IMR-90 (cell line): ENCODE results near the gene POLRMT. TPM values are rescaled to one million over a fixed set of nuclear protein-coding genes. Genes with fewer than 3 reads are reported as not detected.

ENCODE experiments used
- ATAC-seq: fragments of 200-7000 bp; cut with Tn5 transposase; 2 replicates; pipeline ENCODE4 v1.9.1; 2020; ENCODE audit warnings: low read depth, mild to moderate bottlenecking, moderate library complexity
- BruUV-seq: library from RNA; stranded (reverse); fragments of 400-500 nt; replicated peaks from 2 replicates; lab custom pipeline; 2021; lab: Mats Ljungman, UMichigan
- CTCF ChIA-PET: fragments of 300-600 bp; formaldehyde crosslinking; extraction: SDS; loops from one replicate; lab custom pipeline; 2021; ENCODE audit warnings: antibody characterized with exemption; lab: Yijun Ruan, JAX
- POLR2A ChIA-PET: fragments of 300-600 bp; sonication (Branson Sonifier 250); formaldehyde crosslinking; loops from one replicate; lab custom pipeline; 2022; ENCODE audit warnings: antibody characterized with exemption; ENCODE audit not compliant: unreplicated experiment; lab: Charles Lee
- DNase-seq: peaks from one replicate; pipeline ENCODE4 v3.0.0; 2013
- H2AFZ ChIP-seq: replicated peaks from 2 replicates; pipeline ENCODE3; 2013; ENCODE audit warnings: low read length, mild to moderate bottlenecking; ENCODE audit not compliant: poor library complexity
- H2AK5ac ChIP-seq: 2 replicates; pipeline ENCODE4 v1.6.1; 2013; ENCODE audit warnings: low read depth, low read length, inconsistent platforms
- H2AK9ac ChIP-seq: replicated peaks from 2 replicates; pipeline ENCODE3; 2013; ENCODE audit warnings: mild to moderate bottlenecking, low read depth, low read length, moderate library complexity; ENCODE audit not compliant: poor library complexity
- H2BK120ac ChIP-seq: 2 replicates; pipeline ENCODE4 v1.6.1; 2013; ENCODE audit warnings: low read depth, low read length, inconsistent platforms
- H2BK15ac ChIP-seq: 3 replicates; pipeline ENCODE4 v1.6.1; 2013; ENCODE audit warnings: low read depth, low read length, inconsistent platforms
- H2BK20ac ChIP-seq: 2 replicates; pipeline ENCODE4 v1.6.1; 2013; ENCODE audit warnings: low read depth, mild to moderate bottlenecking, inconsistent platforms, low read length, moderate library complexity
- H2BK5ac ChIP-seq: 2 replicates; pipeline ENCODE4 v1.6.1; 2013; ENCODE audit warnings: mild to moderate bottlenecking, low read depth, low read length, inconsistent platforms; ENCODE audit not compliant: poor library complexity, severe bottlenecking
- H3K14ac ChIP-seq: replicated peaks from 2 replicates; pipeline ENCODE4 v1.6.1; 2013; ENCODE audit warnings: low read depth, low read length, inconsistent platforms
- H3K18ac ChIP-seq: 2 replicates; pipeline ENCODE4 v1.6.1; 2013; ENCODE audit warnings: low read depth, low read length, control low read depth
- H3K23ac ChIP-seq: 2 replicates; pipeline ENCODE4 v1.6.1; 2013; ENCODE audit warnings: low read depth, low read length, inconsistent platforms
- H3K27ac ChIP-seq: 2 replicates; pipeline ENCODE4 v1.5.1; 2013; ENCODE audit warnings: mild to moderate bottlenecking, control low read depth, low read length; ENCODE audit not compliant: insufficient read depth
- H3K27me3 ChIP-seq: 2 replicates; pipeline ENCODE4 v1.6.1; 2013; ENCODE audit warnings: low read length; ENCODE audit not compliant: control insufficient read depth, insufficient read depth
- H3K36me3 ChIP-seq: 2 replicates; pipeline ENCODE4 v1.6.1; 2013; ENCODE audit warnings: low read length, mixed read lengths; ENCODE audit not compliant: control insufficient read depth, insufficient read depth
- H3K4ac ChIP-seq: 2 replicates; pipeline ENCODE4 v1.6.1; 2013; ENCODE audit warnings: low read depth, low read length, inconsistent platforms
- H3K4me1 ChIP-seq: 2 replicates; pipeline ENCODE4 v1.6.1; 2013; ENCODE audit warnings: low read length, mixed read lengths; ENCODE audit not compliant: control insufficient read depth, insufficient read depth
- H3K4me2 ChIP-seq: 2 replicates; pipeline ENCODE4 v1.6.1; 2013; ENCODE audit warnings: low read depth, mild to moderate bottlenecking, control low read depth, low read length, moderate library complexity
- H3K4me3 ChIP-seq: 2 replicates; pipeline ENCODE4 v1.5.1; 2013; ENCODE audit warnings: low read depth, mild to moderate bottlenecking, control low read depth, low read length, moderate library complexity; ENCODE audit not compliant: insufficient read depth
- H3K56ac ChIP-seq: 2 replicates; pipeline ENCODE4 v1.6.1; 2013; ENCODE audit warnings: low read length, inconsistent platforms; ENCODE audit not compliant: insufficient read depth; ENCODE audit errors: extremely low read depth
- H3K79me1 ChIP-seq, 2 experiments: 2 replicates each; pipeline ENCODE4 v1.6.1; 2013; ENCODE audit warnings: low read length in 2 of 2, inconsistent platforms in 1 of 2, low read depth in 1 of 2
- H3K9ac ChIP-seq: 2 replicates; pipeline ENCODE4 v1.6.1; 2013; ENCODE audit warnings: low read depth, low read length, control low read depth
- H3K9me1 ChIP-seq: 2 replicates; pipeline ENCODE4 v1.6.1; 2013; ENCODE audit warnings: low read length, inconsistent platforms; ENCODE audit not compliant: insufficient read depth
- H3K9me3 ChIP-seq: 2 replicates; pipeline ENCODE4 v1.6.1; 2013; ENCODE audit warnings: low read length; ENCODE audit not compliant: control insufficient read depth, insufficient read depth
- H4K20me1 ChIP-seq: 2 replicates; pipeline ENCODE4 v1.6.1; 2013; ENCODE audit warnings: low read length, inconsistent platforms; ENCODE audit not compliant: insufficient read depth
- H4K5ac ChIP-seq: 2 replicates; pipeline ENCODE4 v1.6.1; 2013; ENCODE audit warnings: mild to moderate bottlenecking, low read depth, low read length, control low read depth
- H4K8ac ChIP-seq, 2 experiments: 2 replicates each; pipeline ENCODE4 v1.6.1; 2013; ENCODE audit warnings: low read depth in 2 of 2, low read length in 2 of 2, control low read depth in 1 of 2, inconsistent platforms in 1 of 2
- H4K91ac ChIP-seq: 2 replicates; pipeline ENCODE4 v1.6.1; 2013; ENCODE audit warnings: low read depth, low read length, inconsistent platforms; ENCODE audit not compliant: insufficient read depth
- BHLHE40 ChIP-seq: fragments of 150-350 bp; IDR thresholded peaks from 2 replicates; pipeline ENCODE4 v1.6.1; 2016; ENCODE audit warnings: mild to moderate bottlenecking, low read depth, low read length
- CEBPB ChIP-seq: IDR thresholded peaks from 2 replicates; pipeline ENCODE4 v1.6.1; 2012; ENCODE audit warnings: low read depth, low read length, improper control_type of control experiment
- CHD1 ChIP-seq: IDR thresholded peaks from 2 replicates; pipeline ENCODE4 v1.6.1; 2012; ENCODE audit warnings: low read depth, low read length, improper control_type of control experiment
- CTCF ChIP-seq: conservative IDR thresholded peaks from 2 replicates; pipeline ENCODE4 v1.5.1; 2012; ENCODE audit warnings: mild to moderate bottlenecking, low read depth, low read length, improper control_type of control experiment
- FOS ChIP-seq: fragments of 150-350 bp; IDR thresholded peaks from 2 replicates; pipeline ENCODE4 v1.6.1; 2016; ENCODE audit warnings: low read depth, low read length
- MAFK ChIP-seq: IDR thresholded peaks from 2 replicates; pipeline ENCODE4 v1.6.1; 2012; ENCODE audit warnings: low read depth, low read length, improper control_type of control experiment
- MAZ ChIP-seq: IDR thresholded peaks from 2 replicates; pipeline ENCODE4 v1.6.1; 2012; ENCODE audit warnings: low read depth, mild to moderate bottlenecking, low read length, improper control_type of control experiment, moderate library complexity, borderline replicate concordance
- MXI1 ChIP-seq: IDR thresholded peaks from 2 replicates; pipeline ENCODE4 v1.6.1; 2012; ENCODE audit warnings: low read depth, mild to moderate bottlenecking, low read length, moderate library complexity, borderline replicate concordance
- NFE2L2 ChIP-seq: fragments of 150-350 bp; IDR thresholded peaks from 2 replicates; pipeline ENCODE4 v1.6.1; 2016; ENCODE audit warnings: low read depth, mild to moderate bottlenecking, low read length
- POLR2A ChIP-seq: IDR thresholded peaks from 2 replicates; pipeline ENCODE4 v1.6.1; 2012; ENCODE audit warnings: mild to moderate bottlenecking, low read depth, low read length
- RCOR1 ChIP-seq: IDR thresholded peaks from 2 replicates; pipeline ENCODE4 v1.6.1; 2012; ENCODE audit warnings: mild to moderate bottlenecking, low read length, improper control_type of control experiment; ENCODE audit not compliant: insufficient replicate concordance
- RFX5 ChIP-seq: IDR thresholded peaks from 2 replicates; pipeline ENCODE4 v1.8.0; 2012; ENCODE audit warnings: low read depth, mild to moderate bottlenecking, low read length, moderate library complexity
- SMC3 ChIP-seq: fragments of 150-350 bp; IDR thresholded peaks from 2 replicates; pipeline ENCODE4 v1.6.1; 2016; ENCODE audit warnings: low read depth, mild to moderate bottlenecking, antibody characterized with exemption, low read length, moderate library complexity
- USF2 ChIP-seq: fragments of 150-350 bp; IDR thresholded peaks from 2 replicates; pipeline ENCODE4 v1.6.1; 2017; ENCODE audit warnings: mild to moderate bottlenecking, antibody characterized with exemption, low read length, low read depth
- WGBS, 2 experiments: methylation state at CpG; one replicate each; pipeline versions ENCODE4 v1.1.5 to v1.1.7; 2013; ENCODE audit warnings: missing lambda C conversion rate in 2 of 2; ENCODE audit not compliant: insufficient read length in 1 of 2; ENCODE audit errors: extremely low coverage in 2 of 2; 5-methylcytosine and 5-hydroxymethylcytosine counted together
- dilution Hi-C: fragments of 300-500 bp; cut with HindIII; formaldehyde crosslinking; loops from one replicate; pipeline ENCODE4 v1.14.3; 2018; ENCODE audit warnings: low sequenced_read_pairs; ENCODE audit not compliant: unreplicated experiment
- in situ Hi-C: fragments of 300-500 bp; cut with MboI; formaldehyde crosslinking; loops from 3 replicates; pipeline ENCODE4 v1.14.3; 2019; ENCODE audit warnings: low sequenced_read_pairs, inconsistent platforms, mixed read lengths
- intact Hi-C: fragments of 100-400 bp; cut with micrococcal nuclease; formaldehyde crosslinking; loops from 2 replicates; pipeline ENCODE4 v1.10.0; 2022
- polyA plus RNA-seq, 3 experiments: library from polyadenylated mRNA; depleted of rRNA; stranded (reverse); fragments of >200 nt; gene quantifications; 2 replicates each; pipeline ENCODE4 v1.2.3, GENCODE V29; 2012; ENCODE audit warnings: low replicate concordance in 1 of 3
- total RNA-seq: library from RNA; depleted of rRNA; stranded (reverse); fragments of >200 nt; gene quantifications from 2 replicates; pipeline ENCODE4 v1.2.3, GENCODE V29; 2012
- TF ChIP-seq, protein P1 (sequence below): fragments of 150-350 bp; IDR thresholded peaks from 2 replicates; pipeline ENCODE4 v1.6.1; 2016; ENCODE audit warnings: low read depth, mild to moderate bottlenecking, low read length, moderate library complexity, borderline replicate concordance

Gene POLRMT
- total and polyA plus RNA-seq, 2 of the 4 experiments (the other 2 are of a cell fraction): 9.9 to 29.6 TPM

- BruUV-seq: no TSS peak
- Histone ChIP-seq H3K9ac (no peak overlapping the region), H2BK5ac (no peak overlapping the region), H3K18ac (no peak overlapping the region), H2BK20ac (no peak overlapping the region), H3K4me1 (no peaks in the 10 kb centered on the region), H3K14ac (no peak overlapping the region), H2AFZ (no peak overlapping the region), H4K8ac (no peak overlapping the region), H4K91ac (no peak overlapping the region), H3K4ac (no peak overlapping the region), H4K20me1 (no peaks in the 10 kb centered on the region; the same call in 1 of the 2 replicates), H3K4me3 (no peak overlapping the region), H2BK120ac (no peak overlapping the region), H3K4me2 (no peak overlapping the region), H3K9me3 (peaks cover 7% of the 10 kb centered on the region; the same call in 1 of the 2 replicates), H3K79me1 (no peaks in the 10 kb centered on the region), H4K5ac (no peak overlapping the region), H3K9me1 (no peaks in the 10 kb centered on the region), H3K23ac (no peak overlapping the region), H2AK9ac (no peak overlapping the region), H3K56ac (no peak overlapping the region), H3K27me3 (no peaks in the 10 kb centered on the region), H3K27ac (no peak overlapping the region), H2AK5ac (no peak overlapping the region), H3K36me3 (no peaks in the 10 kb centered on the region), H2BK15ac (no peak overlapping the region)
- ATAC-seq (no peak), DNase-seq (no peak)
- in situ Hi-C loops: no loop called here
- 80% methylated on average over 5 of the region's 11 CpGs; no CpG with 5 or more reads in 1 of the 2 experiments for WGBS, 2 experiments
- ChIA-PET POLR2A (no interaction called here), CTCF (no interaction called here)
- intact Hi-C loops: no loop called here
- dilution Hi-C loops: no loop called here
- no peak for TF ChIP-seq MXI1
- no peak for TF ChIP-seq MAZ
- no peak for TF ChIP-seq CTCF
- TF ChIP-seq RFX5: no peak
- no peak for TF ChIP-seq RCOR1
- TF ChIP-seq NFE2L2: no peak
- TF ChIP-seq USF2: no peak
- no peak for TF ChIP-seq CHD1
- TF ChIP-seq BHLHE40: no peak
- TF ChIP-seq CEBPB: no peak
- no peak for TF ChIP-seq SMC3
- TF ChIP-seq MAFK: no peak
- TF ChIP-seq, protein P1, sequence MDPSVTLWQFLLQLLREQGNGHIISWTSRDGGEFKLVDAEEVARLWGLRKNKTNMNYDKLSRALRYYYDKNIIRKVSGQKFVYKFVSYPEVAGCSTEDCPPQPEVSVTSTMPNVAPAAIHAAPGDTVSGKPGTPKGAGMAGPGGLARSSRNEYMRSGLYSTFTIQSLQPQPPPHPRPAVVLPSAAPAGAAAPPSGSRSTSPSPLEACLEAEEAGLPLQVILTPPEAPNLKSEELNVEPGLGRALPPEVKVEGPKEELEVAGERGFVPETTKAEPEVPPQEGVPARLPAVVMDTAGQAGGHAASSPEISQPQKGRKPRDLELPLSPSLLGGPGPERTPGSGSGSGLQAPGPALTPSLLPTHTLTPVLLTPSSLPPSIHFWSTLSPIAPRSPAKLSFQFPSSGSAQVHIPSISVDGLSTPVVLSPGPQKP: no peak
- no peak for TF ChIP-seq FOS
- no peak for TF ChIP-seq POLR2A
These were observed 29.0 kb downstream of the POLRMT start for GRCh38 chr19:604355-604754.
